22Rv1 (cell line): Measurements from ENCODE around the gene RCAN2.

Experiments used
- H3K27ac ChIP-seq: fragments of 450-650 bp; 2 replicates; pipeline ENCODE4 v1.5.1; 2017
- CTCF ChIP-seq: fragments of 450-650 bp; IDR thresholded peaks from 2 replicates; pipeline ENCODE4 v1.5.1; 2017; ENCODE audit warnings: mild to moderate bottlenecking
- ZFX ChIP-seq: fragments of 450-650 bp; IDR thresholded peaks from 2 replicates; pipeline ENCODE4 v1.6.1; 2017; ENCODE audit warnings: antibody characterized with exemption, borderline replicate concordance

RCAN2 gene

GRCh38 chr6:46325561-46326530 lies 165.4 kb downstream of the RCAN2 start:
- no peak for TF ChIP-seq ZFX
- TF ChIP-seq CTCF = no peak
- H3K27ac ChIP-seq = no peak overlapping the region

GRCh38 chr6:46324706-46325105 lies 166.5 kb downstream of the RCAN2 start:
- TF ChIP-seq ZFX (no peak), CTCF (no peak)
- H3K27ac ChIP-seq = no peak overlapping the region

- TF ChIP-seq ZFX (no peak), CTCF (no peak)
- H3K27ac ChIP-seq = no peak overlapping the region
These were observed 167.2 kb downstream of the RCAN2 start for GRCh38 chr6:46323966-46324622.

GRCh38 chr6:46323312-46323965 lies 167.8 kb downstream of the RCAN2 start:
- H3K27ac ChIP-seq = no peak overlapping the region
- TF ChIP-seq CTCF = no peak
- no peak for TF ChIP-seq ZFX

- H3K27ac ChIP-seq = no peak overlapping the region
- TF ChIP-seq CTCF = no peak
- no peak for TF ChIP-seq ZFX
These were observed 170.7 kb downstream of the RCAN2 start for GRCh38 chr6:46320505-46320904.

GRCh38 chr6:46315589-46315988 lies 175.7 kb downstream of the RCAN2 start:
- H3K27ac ChIP-seq = no peak overlapping the region
- TF ChIP-seq CTCF (no peak), ZFX (no peak)
